ENCODE results near the gene KLF12.

The KLF12 gene

GRCh38 chr13:74145249-74145975, 11.2 kb upstream of the KLF12 start:
- Histone ChIP-seq H3K36me3 (ENCODE audit: insufficient read depth) (no peaks in the 10 kb centered on the region), H4K20me1 (ENCODE audit: insufficient read depth) (no peaks in the 10 kb centered on the region), H3K9ac (no peak overlapping the region), H3K79me2 (ENCODE audit: insufficient read depth, low read depth) (no peaks in the 10 kb centered on the region), H3K4me2 (no peak overlapping the region), H3K4me1 (ENCODE audit: low read depth, poor library complexity, severe bottlenecking) (no peaks in the 10 kb centered on the region), H2AFZ (ENCODE audit: low read depth) (no peak overlapping the region), H3K4me3 (IDR thresholded peaks at IDR 0.05; ENCODE audit: insufficient read depth, low read depth, low read length) (no peak overlapping the region), H3K27me3 (ENCODE audit: insufficient read depth, low read depth) (no peaks in the 10 kb centered on the region), H3K27ac (no peak overlapping the region)
- no peak for TF ChIP-seq CTCF (conservative IDR thresholded peaks at IDR 0.05; ENCODE audit: low read depth, low read length)

DNA sequence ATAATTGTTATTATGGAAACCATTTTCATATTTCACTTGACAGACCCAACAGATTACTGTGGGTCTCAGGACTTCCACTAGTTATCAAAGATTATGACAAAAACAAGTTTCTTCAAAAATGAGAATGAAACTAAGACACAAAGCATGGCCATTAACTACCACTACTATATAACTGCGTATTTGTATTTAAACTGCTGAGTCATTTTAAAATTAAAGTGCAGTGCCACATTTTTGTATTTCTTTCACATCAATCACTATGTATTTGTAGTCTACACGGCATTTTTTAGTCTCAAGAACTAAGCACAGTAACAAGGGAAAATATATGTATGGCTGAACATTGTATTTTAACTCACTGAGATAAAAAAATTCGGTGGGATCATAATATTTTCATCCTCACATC, 10.1 kb upstream of the KLF12 start:
- no peaks in the 10 kb centered on the region for H3K79me2 ChIP-seq (ENCODE audit: insufficient read depth, low read depth)
- H3K36me3 ChIP-seq (ENCODE audit: insufficient read depth), result no peaks in the 10 kb centered on the region
- H2AFZ ChIP-seq (ENCODE audit: low read depth), result no peak overlapping the region
- no peak overlapping the region for H3K4me3 ChIP-seq (IDR thresholded peaks at IDR 0.05; ENCODE audit: insufficient read depth, low read depth, low read length)
- H3K4me1 ChIP-seq (ENCODE audit: low read depth, poor library complexity, severe bottlenecking), result no peaks in the 10 kb centered on the region
- no peak overlapping the region for H3K27ac ChIP-seq
- H3K4me2 ChIP-seq, result no peak overlapping the region
- no peaks in the 10 kb centered on the region for H3K27me3 ChIP-seq (ENCODE audit: insufficient read depth, low read depth)
- H3K9ac ChIP-seq, result no peak overlapping the region
- no peaks in the 10 kb centered on the region for H4K20me1 ChIP-seq (ENCODE audit: insufficient read depth)
- TF ChIP-seq CTCF (conservative IDR thresholded peaks at IDR 0.05; ENCODE audit: low read depth, low read length), result no peak

GRCh38 chr13:74142257-74142656, 8.1 kb upstream of the KLF12 start:
- Histone ChIP-seq H3K27ac (no peak overlapping the region), H2AFZ (ENCODE audit: low read depth) (no peak overlapping the region), H3K4me2 (no peak overlapping the region), H3K4me1 (ENCODE audit: low read depth, poor library complexity, severe bottlenecking) (no peaks in the 10 kb centered on the region), H3K4me3 (IDR thresholded peaks at IDR 0.05; ENCODE audit: insufficient read depth, low read depth, low read length) (no peak overlapping the region), H3K36me3 (ENCODE audit: insufficient read depth) (no peaks in the 10 kb centered on the region), H3K9ac (no peak overlapping the region), H3K79me2 (ENCODE audit: insufficient read depth, low read depth) (no peaks in the 10 kb centered on the region), H4K20me1 (ENCODE audit: insufficient read depth) (no peaks in the 10 kb centered on the region), H3K27me3 (ENCODE audit: insufficient read depth, low read depth) (no peaks in the 10 kb centered on the region)
- TF ChIP-seq CTCF (conservative IDR thresholded peaks at IDR 0.05; ENCODE audit: low read depth, low read length), result no peak

DNA sequence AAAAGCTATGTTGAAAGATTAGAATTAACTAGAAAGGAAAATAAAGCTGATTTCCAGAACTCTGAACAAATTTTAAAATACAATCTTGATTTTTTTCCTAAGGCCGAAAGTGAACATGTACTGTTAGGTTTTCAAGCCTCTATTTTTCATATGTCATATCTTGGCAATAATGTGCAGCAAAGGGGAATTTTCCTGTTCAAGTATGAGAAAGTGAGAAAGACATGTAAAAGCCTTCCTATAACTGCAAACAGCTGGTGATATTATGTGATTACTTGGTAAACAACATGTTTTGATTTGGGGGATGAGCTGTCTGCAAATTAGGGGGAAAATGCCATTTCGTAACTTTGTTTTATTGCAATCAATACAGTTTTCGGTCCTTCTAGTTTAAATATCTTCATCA, 4.0 kb upstream of the KLF12 start:
- Histone ChIP-seq H3K9ac (no peak overlapping the region), H3K4me1 (ENCODE audit: low read depth, poor library complexity, severe bottlenecking) (no peaks in the 10 kb centered on the region), H3K27me3 (ENCODE audit: insufficient read depth, low read depth) (no peaks in the 10 kb centered on the region), H3K27ac (no peak overlapping the region), H2AFZ (ENCODE audit: low read depth) (no peak overlapping the region), H3K36me3 (ENCODE audit: insufficient read depth) (no peaks in the 10 kb centered on the region), H3K4me3 (IDR thresholded peaks at IDR 0.05; ENCODE audit: insufficient read depth, low read depth, low read length) (no peak overlapping the region), H3K79me2 (ENCODE audit: insufficient read depth, low read depth) (no peaks in the 10 kb centered on the region), H4K20me1 (ENCODE audit: insufficient read depth) (no peaks in the 10 kb centered on the region), H3K4me2 (no peak overlapping the region)
- no peak for TF ChIP-seq CTCF (conservative IDR thresholded peaks at IDR 0.05; ENCODE audit: low read depth, low read length)
